Activated CD8-positive, alpha-beta T cell treated with anti-CD3 and anti-CD28 coated beads, Interleukin-2, amount 10 ng/mL, durations not matched to agents 7 days and 5 days (primary cell): ENCODE measurements around the gene S100A14. TPM values are rescaled to one million over a fixed set of nuclear protein-coding genes. Genes with fewer than 3 reads are reported as not detected.

ENCODE experiments used
- ATAC-seq: fragments of 150-1000 bp; cut with Tn5 transposase; one replicate; pipeline ENCODE4 v1.10.0; 2021; ENCODE audit warnings: moderate library complexity
- CTCF ChIA-PET: fragments of 350-600 bp; sonication (Branson Sonifier 250); formaldehyde crosslinking; loops from one replicate; lab custom pipeline; 2021; ENCODE audit warnings: antibody characterized with exemption; lab: Charles Lee
- POLR2A ChIA-PET: fragments of 350-600 bp; sonication (Branson Sonifier 250); formaldehyde crosslinking; loops from one replicate; lab custom pipeline; 2021; ENCODE audit warnings: antibody characterized with exemption; lab: Charles Lee
- DNase-seq: peaks from one replicate; pipeline ENCODE4 v3.0.0-alpha.2; 2020
- H3K27ac Mint-ChIP-seq: one replicate; pipeline ENCODE4 v1.8.0; 2021; ENCODE audit warnings: mild to moderate bottlenecking, mixed read lengths
- H3K27me3 Mint-ChIP-seq: one replicate; pipeline ENCODE4 v1.8.0; 2021; ENCODE audit warnings: low read depth, mixed read lengths
- H3K36me3 Mint-ChIP-seq: one replicate; pipeline ENCODE4 v1.8.0; 2021; ENCODE audit warnings: low read depth, mixed read lengths
- H3K4me1 Mint-ChIP-seq: one replicate; pipeline ENCODE4 v1.8.0; 2021; ENCODE audit warnings: low read depth, mixed read lengths
- H3K4me3 Mint-ChIP-seq: one replicate; pipeline ENCODE4 v1.8.0; 2021; ENCODE audit warnings: mild to moderate bottlenecking, mixed read lengths
- H3K9me3 Mint-ChIP-seq: one replicate; pipeline ENCODE4 v1.8.0; 2022; ENCODE audit warnings: mixed read lengths; ENCODE audit not compliant: insufficient read depth
- total RNA-seq, 2 experiments: library from RNA; stranded (reverse); gene quantifications; one replicate each; pipeline ENCODE4 v1.2.3, GENCODE V29; 2021

S100A14 gene
- total RNA-seq, 2 experiments from 2014 or later: not detected

DNA sequence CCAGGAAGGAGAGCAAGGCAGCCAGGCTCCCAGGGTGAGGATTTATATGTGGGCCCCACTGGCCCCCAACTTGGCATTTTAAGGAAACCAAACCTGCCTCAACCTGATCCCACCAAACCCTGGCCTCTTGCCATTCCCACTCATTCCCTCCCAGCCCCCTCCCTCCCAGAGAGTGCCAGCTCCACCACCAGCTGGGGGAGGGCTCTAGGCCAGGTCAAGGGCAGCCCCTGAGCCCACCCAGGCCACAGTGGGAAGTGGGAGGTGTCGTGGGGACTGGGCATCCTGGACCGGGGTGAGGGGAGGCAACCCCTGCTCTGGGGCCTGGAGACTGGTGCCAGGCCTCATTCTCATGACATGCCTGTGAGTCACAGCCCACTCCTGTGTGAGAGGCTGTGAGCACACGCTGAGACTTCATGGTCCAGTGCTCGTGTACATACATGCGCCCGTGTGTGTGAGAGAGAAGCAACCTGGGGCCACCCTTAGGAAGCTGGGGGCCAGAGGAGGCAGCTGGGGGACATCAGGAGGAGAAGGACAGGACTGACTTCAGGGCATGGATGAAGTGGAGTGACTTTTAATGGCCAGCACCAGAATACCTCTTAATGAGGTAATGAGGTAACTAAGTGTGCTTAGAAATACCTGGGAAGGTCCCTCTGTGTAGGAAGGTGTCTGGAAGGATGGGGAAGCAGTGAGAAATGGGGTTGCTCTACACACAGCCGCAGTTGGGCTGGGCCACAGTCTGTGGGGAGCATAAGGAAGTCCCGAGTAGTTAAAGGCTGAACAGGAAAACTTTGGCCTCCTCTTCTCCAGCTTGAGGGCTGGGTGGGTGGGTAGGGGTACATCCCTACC lies 50.4 kb downstream of the S100A14 start, which contains the start of gene S100A2:
Gene S100A2, minus strand, starts transcription at position 316 of the 846 bp plus-strand sequence. CDS start 1,967 bp downstream, outside the sequence.
- POLR2A ChIA-PET: interaction anchor here (1.1 to 2.0 kb wide), 7 partner anchors 20 to 68 kb away, joined by 4 to 16 read pairs (median 6); partner anchors contain the start of genes CHTOP, S100A4, S100A5 and S100A6
- Mint-ChIP-seq H3K9me3 (no peaks in the 10 kb centered on the region), H3K27me3 (peaks cover 8% of the 10 kb centered on the region)

More for the DNA sequence above, 50.4 kb downstream of the S100A14 start, which contains the start of gene S100A2:
- Mint-ChIP-seq H3K4me3 (no peak within 1 kb of the TSS), H3K4me1 (peaks cover 36% of the 10 kb centered on the region), H3K27ac (peak within 1 kb of the TSS; percentile 95), H3K36me3 (no peaks in the 10 kb centered on the region)
- peak; percentile 31 for ATAC-seq
- no peak for DNase-seq
- CTCF ChIA-PET: interaction anchor here (0.6 to 8.3 kb wide), 9 partner anchors 21 to 213 kb away, joined by 3 to 106 read pairs (median 5); partner anchors contain the start of genes S100A4, S100A5 and S100A6

Other genes with a start within 250 kb of the S100A14 start
- gene S100A12, start 240.7 kb downstream of the S100A14 start, total RNA-seq: not detected
- not detected for gene S100A8, start 225.3 kb downstream of the S100A14 start, total RNA-seq
- gene S100A7A, start 199.8 kb downstream of the S100A14 start, total RNA-seq: not detected
- not detected for gene S100A7, start 155.7 kb downstream of the S100A14 start, total RNA-seq
- 100 to 1,000 TPM; 425 to 431 TPM for gene S100A6, start 80.3 kb downstream of the S100A14 start, total RNA-seq
- gene S100A5, start 75.4 kb downstream of the S100A14 start, total RNA-seq: 1 to 10 TPM; 1.8 to 1.9 TPM
- 100 to 1,000 TPM; 628 to 665 TPM for gene S100A4, start 70.5 kb downstream of the S100A14 start, total RNA-seq
- not detected for gene S100A3, start 67.1 kb downstream of the S100A14 start, total RNA-seq
- under 1 TPM in 1 of 2 experiments, not detected in 1; 0.63 TPM for gene S100A2, start 50.5 kb downstream of the S100A14 start, total RNA-seq
- not detected for gene S100A16, start 3.2 kb downstream of the S100A14 start, total RNA-seq
- gene S100A13, start 11.2 kb upstream of the S100A14 start, total RNA-seq: 1 to 10 TPM; 6.2 to 7.0 TPM
- not detected for gene S100A1, start 12.1 kb upstream of the S100A14 start, total RNA-seq
- gene CHTOP, start 17.7 kb upstream of the S100A14 start, total RNA-seq: 10 to 100 TPM; 81.9 to 82.0 TPM
- 10 to 100 TPM; 36.5 to 37.7 TPM for gene SNAPIN, start 42.4 kb upstream of the S100A14 start, total RNA-seq
- gene ILF2, start 54.7 kb upstream of the S100A14 start, total RNA-seq: 100 to 1,000 TPM; 211 to 215 TPM
- not detected for gene NPR1, start 62.4 kb upstream of the S100A14 start, total RNA-seq
- 10 to 100 TPM; 53.7 to 54.5 TPM for gene INTS3, start 111.7 kb upstream of the S100A14 start, total RNA-seq
- gene SLC27A3, start 159.1 kb upstream of the S100A14 start, total RNA-seq: 10 to 100 TPM; 41.1 to 50.1 TPM